PC-9 (cell line): ENCODE measurements around the gene SDK2. TPM values are rescaled to one million over a fixed set of nuclear protein-coding genes. Genes with fewer than 3 reads are reported as not detected.

ENCODE experiments used
- BruUV-seq: library from RNA; stranded (reverse); fragments of 400-500 nt; replicated peaks from 2 replicates; lab custom pipeline; 2021; lab: Mats Ljungman, UMichigan
- CTCF ChIA-PET: fragments of 300-600 bp; sonication (Branson Sonifier 250); formaldehyde crosslinking; loops from one replicate; lab custom pipeline; 2022; ENCODE audit warnings: antibody characterized with exemption; lab: Charles Lee
- POLR2A ChIA-PET: fragments of 300-600 bp; sonication (Branson Sonifier 250); formaldehyde crosslinking; loops from one replicate; lab custom pipeline; 2022; ENCODE audit warnings: antibody characterized with exemption; ENCODE audit not compliant: unreplicated experiment; lab: Charles Lee
- DNase-seq, 2 experiments: peaks; one replicate each; pipeline versions ENCODE4 v3.0.0 to v3.0.0-alpha.2; 2015 to 2022; ENCODE audit warnings: mixed read lengths in 1 of 2
- H2AFZ ChIP-seq: fragments of 200-600 bp; sonication (generic); 2 replicates; pipeline ENCODE4 v1.8.1; 2017; ENCODE audit warnings: antibody characterized with exemption
- H3F3A ChIP-seq: fragments of 200-600 bp; sonication (generic); 2 replicates; pipeline ENCODE4 v1.8.1; 2017; ENCODE audit warnings: antibody characterized with exemption, mild to moderate bottlenecking, low read depth; ENCODE audit not compliant: insufficient read depth
- H3K27ac ChIP-seq: fragments of 200-600 bp; sonication (generic); 2 replicates; pipeline ENCODE4 v1.6.1; 2016; ENCODE audit warnings: mixed run types
- H3K27me3 ChIP-seq: fragments of 200-600 bp; sonication (generic); 2 replicates; pipeline ENCODE4 v1.6.1; 2016; ENCODE audit warnings: low read depth, mixed run types; ENCODE audit not compliant: insufficient read depth
- H3K36me3 ChIP-seq: fragments of 200-600 bp; sonication (generic); 2 replicates; pipeline ENCODE4 v1.6.1; 2016; ENCODE audit warnings: low read depth, mixed run types
- H3K4me1 ChIP-seq: fragments of 200-600 bp; sonication (generic); replicated peaks from 2 replicates; pipeline ENCODE4 v1.6.1; 2016; ENCODE audit warnings: mixed run types; ENCODE audit not compliant: insufficient read depth
- H3K4me2 ChIP-seq: fragments of 200-600 bp; sonication (generic); 2 replicates; pipeline ENCODE4 v1.6.1; 2017; ENCODE audit warnings: mixed run types
- H3K4me3 ChIP-seq: fragments of 200-600 bp; sonication (generic); 2 replicates; pipeline ENCODE4 v1.6.1; 2016; ENCODE audit warnings: mixed run types
- H3K79me2 ChIP-seq: fragments of 200-600 bp; sonication (generic); 2 replicates; pipeline ENCODE4 v1.6.1; 2017; ENCODE audit warnings: low read depth, mixed run types
- H3K9me2 ChIP-seq: fragments of 200-600 bp; sonication (generic); 2 replicates; pipeline ENCODE4 v1.8.1; 2017; ENCODE audit warnings: mild to moderate bottlenecking; ENCODE audit not compliant: insufficient read depth
- H3K9me3 ChIP-seq: fragments of 200-600 bp; sonication (generic); 2 replicates; pipeline ENCODE4 v1.8.1; 2016; ENCODE audit warnings: low read depth; ENCODE audit not compliant: insufficient read depth
- H4K20me1 ChIP-seq: fragments of 200-600 bp; sonication (generic); 2 replicates; pipeline ENCODE4 v1.8.1; 2017; ENCODE audit not compliant: insufficient read depth
- CTCF ChIP-seq: fragments of 200-600 bp; sonication (generic); conservative IDR thresholded peaks from 2 replicates; pipeline ENCODE4 v1.6.1; 2017; ENCODE audit warnings: mixed run types, antibody characterized with exemption, mild to moderate bottlenecking, moderate library complexity
- EZH2 ChIP-seq: fragments of 200-600 bp; sonication (generic); IDR thresholded peaks from 2 replicates; pipeline ENCODE4 v1.8.0; 2017; ENCODE audit warnings: antibody characterized with exemption, low read depth
- intact Hi-C: fragments of 100-400 bp; cut with micrococcal nuclease; formaldehyde crosslinking; loops from one replicate; pipeline ENCODE4 v1.10.0; 2022; ENCODE audit not compliant: unreplicated experiment
- total RNA-seq: library from RNA; stranded (reverse); gene quantifications from 2 replicates; pipeline ENCODE4 v1.2.3, GENCODE V29; 2021

The SDK2 gene
- total RNA-seq, 1 experiment from 2014 or later, result 0.04 TPM

GRCh38 chr17:73586921-73587602, 57.2 kb downstream of the SDK2 start:
- ChIA-PET POLR2A (no interaction called here), CTCF (no interaction called here)
- Histone ChIP-seq H3K27me3 (peaks cover 99% of the 10 kb centered on the region), H3K27ac (no peak overlapping the region), H3K4me2 (no peak overlapping the region), H2AFZ (no peak overlapping the region), H3K4me1 (no peaks in the 10 kb centered on the region), H3K9me3 (no peaks in the 10 kb centered on the region), H3K36me3 (no peaks in the 10 kb centered on the region), H4K20me1 (no peaks in the 10 kb centered on the region), H3K79me2 (no peaks in the 10 kb centered on the region), H3F3A (no peaks in the 10 kb centered on the region), H3K4me3 (no peak overlapping the region), H3K9me2 (no peaks in the 10 kb centered on the region)
- TF ChIP-seq EZH2 (no peak), CTCF (no peak)
- intact Hi-C loops, result no loop called here
- BruUV-seq, result no TSS peak
- no peak for DNase-seq

GRCh38 chr17:73586275-73586832, 57.9 kb downstream of the SDK2 start:
- ChIA-PET POLR2A (no interaction called here), CTCF (no interaction called here)
- Histone ChIP-seq H3K27ac (no peak overlapping the region), H3K36me3 (no peaks in the 10 kb centered on the region), H4K20me1 (no peaks in the 10 kb centered on the region), H3K4me3 (no peak overlapping the region), H3K79me2 (no peaks in the 10 kb centered on the region), H2AFZ (no peak overlapping the region), H3K9me2 (no peaks in the 10 kb centered on the region), H3K9me3 (no peaks in the 10 kb centered on the region), H3F3A (no peaks in the 10 kb centered on the region), H3K4me2 (no peak overlapping the region), H3K27me3 (peaks cover 99% of the 10 kb centered on the region), H3K4me1 (no peaks in the 10 kb centered on the region)
- intact Hi-C loops, result no loop called here
- DNase-seq, result peak in 1 of 2 experiments; percentile 39
- TF ChIP-seq CTCF, result no peak
- no peak for TF ChIP-seq EZH2
- BruUV-seq, result no TSS peak

- no peaks in the 10 kb centered on the region for H3F3A ChIP-seq
- H3K79me2 ChIP-seq, result no peaks in the 10 kb centered on the region
- no peak overlapping the region for H3K4me2 ChIP-seq
- H2AFZ ChIP-seq, result no peak overlapping the region
- no peaks in the 10 kb centered on the region for H3K9me3 ChIP-seq
- intact Hi-C loops, result no loop called here
- TF ChIP-seq CTCF, result no peak
- no peak for TF ChIP-seq EZH2
- ChIA-PET POLR2A (no interaction called here), CTCF (no interaction called here)
- H3K4me1 ChIP-seq, result no peaks in the 10 kb centered on the region
- no peak overlapping the region for H3K27ac ChIP-seq
- DNase-seq, result no peak
- peaks cover 99% of the 10 kb centered on the region for H3K27me3 ChIP-seq
- BruUV-seq, result no TSS peak
- no peak overlapping the region for H3K4me3 ChIP-seq
- no peaks in the 10 kb centered on the region for H3K9me2 ChIP-seq
- H4K20me1 ChIP-seq, result no peaks in the 10 kb centered on the region
- H3K36me3 ChIP-seq, result no peaks in the 10 kb centered on the region
Measured at GRCh38 chr17:73585583-73585982, 58.7 kb downstream of the SDK2 start.
